NCI-H187 treated with DMSO at 0.1 percent for 48 hours (cell line): Measurements from ENCODE around the gene LAMA5.

Experiments
- DNase-seq: peaks from one replicate; lab custom pipeline; 2025; lab: John Stamatoyannopoulos, UW

Gene LAMA5

DNA sequence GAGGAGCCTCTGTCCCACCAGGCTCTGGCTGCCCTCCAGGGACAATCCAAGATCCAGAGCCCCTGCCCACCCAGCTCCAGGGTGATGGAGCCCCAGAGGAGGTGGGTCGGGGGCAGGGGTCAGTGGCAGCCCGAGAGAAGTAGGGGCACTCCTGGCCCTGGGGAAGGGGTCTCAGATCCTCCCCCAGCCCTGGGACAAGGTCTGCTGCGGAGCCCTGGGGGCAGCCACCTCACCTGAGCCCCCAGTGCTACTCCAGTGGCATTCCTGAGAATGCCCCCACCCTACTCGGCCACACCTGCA lies 2.7 kb upstream of the LAMA5 start:
- DNase-seq = no peak

DNA sequence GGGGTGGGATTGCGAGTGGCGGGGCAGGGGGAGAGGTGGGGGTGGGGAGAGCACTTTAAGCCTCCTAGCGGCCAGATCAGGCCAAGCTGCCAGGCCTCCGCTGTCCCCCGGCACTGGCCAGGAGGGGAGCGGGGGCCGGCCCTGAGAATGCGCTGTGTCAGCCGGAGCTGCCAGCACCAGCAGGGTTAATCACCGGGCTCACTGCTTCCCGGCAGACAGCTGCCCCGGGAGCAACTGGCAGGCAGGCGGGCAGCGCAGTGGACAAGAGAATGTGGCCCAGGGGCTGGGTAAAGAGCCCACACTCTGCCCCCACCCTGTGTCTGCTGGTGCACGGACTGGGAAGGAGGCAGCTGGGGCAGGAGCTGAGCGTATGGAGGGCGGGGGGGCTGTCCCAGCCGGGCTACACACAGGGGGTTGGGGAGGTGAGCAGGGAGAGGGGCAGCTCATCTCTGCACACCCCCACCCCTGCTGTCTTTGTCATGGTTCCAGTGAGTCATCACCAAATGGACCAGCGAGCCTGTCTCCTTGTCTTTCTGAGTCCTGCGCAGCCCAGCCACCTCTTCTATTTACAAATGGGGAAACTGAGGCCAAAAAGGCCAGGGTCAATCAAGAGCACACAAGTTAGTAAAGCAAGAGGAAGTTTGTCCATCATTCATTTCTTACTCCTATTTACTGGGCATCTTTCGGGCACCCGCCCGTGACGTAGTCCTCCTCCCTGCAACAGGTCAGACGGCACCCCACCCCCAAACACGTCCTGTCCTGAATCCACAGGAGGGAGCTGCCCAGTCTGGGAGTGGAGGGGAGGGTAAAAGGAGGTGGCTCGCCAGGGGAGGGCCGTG lies 2.1 kb upstream of the LAMA5 start:
- no peak for DNase-seq

DNA sequence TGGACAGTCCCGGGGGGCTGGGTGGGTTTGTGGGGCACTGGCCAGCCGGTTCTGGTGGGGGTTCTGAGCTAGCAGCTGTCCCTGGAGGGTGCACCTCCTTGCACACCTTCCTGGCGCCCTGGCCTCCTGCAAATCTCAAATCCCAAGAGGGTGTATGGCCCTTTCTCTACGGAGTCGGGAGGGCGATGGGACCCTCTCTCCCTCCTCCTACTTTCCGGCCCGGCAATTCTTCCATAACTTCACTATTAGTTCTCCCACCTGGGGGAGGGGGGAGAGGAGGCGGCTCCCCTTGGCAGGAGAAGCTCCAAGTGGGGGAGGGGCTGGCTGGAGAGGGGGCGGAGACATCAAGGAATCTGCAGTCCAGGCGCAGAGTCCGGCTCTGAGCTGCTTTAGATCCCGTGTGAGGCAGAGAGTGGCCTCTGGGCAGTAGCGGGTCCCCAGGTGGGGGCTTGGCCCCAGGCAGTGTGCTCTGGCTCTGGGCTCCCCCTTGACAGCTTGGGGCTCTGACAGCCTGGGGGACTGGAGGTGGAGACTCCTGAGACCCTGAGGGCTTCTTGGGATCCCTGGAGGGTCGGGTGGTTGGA lies 1.4 kb upstream of the LAMA5 start:
- no peak for DNase-seq

DNA sequence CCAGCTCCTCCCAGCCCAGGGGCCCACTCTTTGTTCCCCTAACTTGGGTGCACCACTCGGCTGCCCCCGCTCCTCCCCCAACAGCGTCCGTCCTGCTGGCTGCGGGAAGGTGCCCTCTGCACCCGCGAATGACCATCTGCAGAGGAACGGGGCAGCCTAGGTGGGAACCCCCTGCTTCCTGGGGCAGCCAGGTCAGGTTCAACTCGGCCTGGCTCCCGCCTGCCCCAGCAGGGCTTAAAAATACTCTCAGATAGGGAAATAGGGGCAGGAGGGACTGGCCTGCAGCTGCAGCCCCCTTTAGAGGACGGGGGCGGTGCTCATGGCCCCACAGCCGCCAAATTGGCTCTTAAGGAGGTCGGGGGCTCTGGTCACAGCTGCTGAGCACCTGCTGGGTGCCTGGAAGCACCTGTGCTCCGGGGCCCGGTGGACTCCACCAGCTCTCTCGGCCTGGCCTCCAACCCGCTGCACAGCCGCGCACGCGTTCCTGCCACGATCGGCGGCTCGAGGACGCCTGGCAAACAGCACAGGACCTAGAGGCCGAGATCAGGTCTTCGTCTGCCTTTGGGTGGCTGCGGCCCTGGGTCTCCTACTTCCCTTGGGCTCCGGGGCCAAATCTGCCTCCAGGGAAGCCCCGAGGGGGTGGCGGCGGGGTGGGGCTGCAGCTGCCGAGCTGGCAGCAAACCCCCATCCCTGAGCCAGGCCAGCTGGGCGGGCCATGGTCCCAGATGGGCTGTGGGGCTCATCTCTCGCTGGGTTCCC lies 700 bp upstream of the LAMA5 start:
- no peak for DNase-seq

DNA sequence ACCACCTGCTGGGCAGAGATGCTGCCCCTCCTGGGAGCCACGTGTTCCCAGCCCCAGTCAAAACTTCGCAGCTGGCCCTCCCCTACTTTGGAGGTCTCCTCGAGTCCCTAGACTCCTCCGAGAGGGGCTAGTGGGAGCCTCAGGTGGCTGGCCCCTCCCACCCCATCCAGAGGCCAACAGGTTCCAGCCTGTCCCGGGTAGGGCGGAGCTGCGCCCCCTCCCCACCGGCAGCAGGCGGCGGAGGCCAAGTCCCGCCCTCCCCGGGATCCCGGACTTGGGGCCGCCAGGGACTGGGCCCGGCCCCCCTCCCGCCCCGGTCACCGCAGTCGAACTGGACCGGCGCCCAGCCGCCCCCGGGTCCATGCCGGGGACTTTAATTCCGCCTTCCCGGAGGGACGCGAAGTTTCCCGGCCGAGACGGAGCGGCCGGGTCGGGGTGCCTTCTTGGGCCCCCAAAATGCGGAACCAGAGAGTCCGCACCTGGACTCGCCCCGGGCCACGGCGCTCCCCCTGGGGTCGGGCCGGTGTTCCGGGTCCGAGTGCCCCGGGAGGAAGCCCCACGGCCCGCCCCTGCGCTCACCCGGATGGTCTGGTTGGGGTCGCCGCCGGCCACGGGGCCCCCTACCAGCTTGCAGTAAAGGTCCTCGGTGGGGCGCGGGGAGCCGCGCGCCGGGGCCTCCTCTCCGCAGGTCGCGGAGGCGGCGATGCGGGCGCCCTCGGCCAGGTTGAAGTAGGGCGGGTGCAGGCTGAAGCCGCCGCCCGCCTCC lies 559 bp downstream of the LAMA5 start:
- DNase-seq = no peak

DNA sequence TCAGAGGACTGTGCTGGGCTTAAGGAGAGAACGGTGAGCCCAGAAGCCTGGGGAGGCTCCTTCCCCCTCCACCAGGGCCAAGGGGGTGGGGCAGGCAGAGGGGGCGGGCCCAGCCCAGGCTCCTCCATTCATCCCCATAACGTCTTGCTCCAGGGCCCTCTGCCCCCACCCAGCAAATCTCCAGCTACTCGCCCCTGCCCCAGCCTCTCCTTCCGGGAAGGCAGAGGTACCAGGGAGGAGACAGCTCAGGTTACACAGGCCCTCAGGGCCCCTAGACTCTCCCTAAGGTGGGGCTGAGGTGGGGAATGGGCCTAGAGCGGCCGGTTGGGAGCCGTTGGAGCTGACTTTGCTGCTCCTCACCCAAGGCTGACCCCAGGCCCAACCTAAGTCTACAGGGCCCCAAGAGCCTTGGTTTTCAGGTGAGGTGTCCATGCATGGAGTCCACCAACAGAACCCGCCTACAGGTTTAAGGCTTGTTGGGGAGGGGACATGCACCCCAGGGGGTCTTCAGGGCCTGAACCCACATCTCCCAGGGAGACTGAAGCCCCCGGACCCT lies 1.2 kb downstream of the LAMA5 start:
- DNase-seq = no peak

DNA sequence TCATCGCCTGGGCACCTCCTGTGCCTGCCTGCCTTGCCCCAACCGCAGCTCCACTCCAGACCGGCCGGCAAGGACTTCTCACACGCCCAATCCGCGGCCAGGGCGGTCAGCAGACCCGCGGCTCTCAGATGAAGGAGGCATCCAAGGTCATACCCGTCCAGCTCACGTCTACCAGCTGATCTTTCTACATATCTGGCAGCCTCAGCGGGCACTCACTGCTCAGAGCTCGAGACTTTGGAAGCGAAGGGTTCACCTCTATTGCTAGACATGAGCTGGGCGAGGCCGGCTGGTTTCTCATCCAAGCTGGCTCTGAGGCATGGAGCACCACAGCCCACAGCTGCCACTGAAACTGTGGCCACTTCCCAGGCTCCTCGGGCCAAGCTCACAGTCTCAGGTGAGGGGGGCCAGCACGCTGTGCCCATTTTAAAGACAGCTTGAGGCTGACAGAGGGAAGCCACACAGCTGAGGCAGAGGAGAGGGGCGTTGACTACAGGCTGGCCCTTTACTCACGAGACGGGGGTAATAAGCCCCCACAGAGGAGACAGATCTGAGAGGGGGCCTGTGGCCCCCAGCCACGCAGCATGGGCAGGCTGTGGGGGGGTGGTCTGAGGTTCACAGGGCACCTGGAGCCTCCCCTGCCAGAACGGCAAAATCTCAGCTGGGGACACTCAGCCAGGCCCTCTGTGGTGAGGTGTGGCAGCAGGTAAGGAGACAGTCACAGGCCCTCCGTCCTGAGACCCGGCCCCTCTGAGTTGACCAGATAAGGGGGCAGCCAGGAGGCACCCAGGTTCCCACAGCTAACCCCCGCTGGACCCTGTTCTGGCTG lies 2.0 kb downstream of the LAMA5 start:
- no peak for DNase-seq

DNA sequence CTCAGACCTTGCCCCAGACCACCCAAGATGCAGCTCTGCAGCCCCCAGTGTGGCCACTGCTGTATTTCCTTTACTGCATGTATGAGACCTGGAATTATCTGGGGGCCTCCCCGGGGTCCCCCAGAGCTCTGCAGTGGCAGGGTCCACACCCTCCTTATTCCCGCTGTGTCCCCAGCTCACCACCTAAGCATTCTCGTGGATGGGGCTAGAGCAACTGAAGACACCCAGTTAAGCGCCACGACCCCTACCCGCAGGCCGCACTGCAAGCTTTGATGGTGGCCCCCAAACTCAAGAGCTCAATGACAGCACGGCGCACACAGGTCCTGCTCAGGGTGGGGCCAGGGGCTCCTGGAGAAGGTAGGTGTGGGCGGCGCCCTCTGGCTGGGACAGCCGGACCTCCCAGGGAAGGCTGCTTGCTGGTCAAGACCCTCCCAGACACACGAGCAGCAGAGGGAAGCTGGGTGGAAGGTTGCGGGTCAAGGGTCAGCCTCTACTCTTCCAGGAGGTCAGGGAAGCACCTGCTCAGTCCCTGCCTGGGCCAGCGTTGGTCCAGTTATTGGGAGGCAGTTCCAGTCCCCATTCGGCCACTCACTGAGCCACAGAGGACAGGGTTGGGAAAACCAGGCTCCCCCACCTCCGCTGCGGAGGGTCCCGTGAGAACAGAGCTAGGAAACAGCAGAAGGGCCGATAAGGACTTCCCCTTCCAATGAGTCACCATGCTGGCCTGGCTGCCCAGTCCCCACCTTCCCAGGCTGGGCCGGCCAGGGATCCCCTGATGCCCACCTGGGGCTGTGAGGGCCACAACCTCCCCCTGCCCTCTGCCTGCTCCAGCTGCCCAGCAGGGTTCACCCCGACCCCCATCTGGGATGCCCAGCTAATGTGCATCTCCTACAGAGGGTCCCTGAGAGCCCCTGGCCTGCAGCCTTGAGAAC lies 2.9 kb downstream of the LAMA5 start:
- no peak for DNase-seq

DNA sequence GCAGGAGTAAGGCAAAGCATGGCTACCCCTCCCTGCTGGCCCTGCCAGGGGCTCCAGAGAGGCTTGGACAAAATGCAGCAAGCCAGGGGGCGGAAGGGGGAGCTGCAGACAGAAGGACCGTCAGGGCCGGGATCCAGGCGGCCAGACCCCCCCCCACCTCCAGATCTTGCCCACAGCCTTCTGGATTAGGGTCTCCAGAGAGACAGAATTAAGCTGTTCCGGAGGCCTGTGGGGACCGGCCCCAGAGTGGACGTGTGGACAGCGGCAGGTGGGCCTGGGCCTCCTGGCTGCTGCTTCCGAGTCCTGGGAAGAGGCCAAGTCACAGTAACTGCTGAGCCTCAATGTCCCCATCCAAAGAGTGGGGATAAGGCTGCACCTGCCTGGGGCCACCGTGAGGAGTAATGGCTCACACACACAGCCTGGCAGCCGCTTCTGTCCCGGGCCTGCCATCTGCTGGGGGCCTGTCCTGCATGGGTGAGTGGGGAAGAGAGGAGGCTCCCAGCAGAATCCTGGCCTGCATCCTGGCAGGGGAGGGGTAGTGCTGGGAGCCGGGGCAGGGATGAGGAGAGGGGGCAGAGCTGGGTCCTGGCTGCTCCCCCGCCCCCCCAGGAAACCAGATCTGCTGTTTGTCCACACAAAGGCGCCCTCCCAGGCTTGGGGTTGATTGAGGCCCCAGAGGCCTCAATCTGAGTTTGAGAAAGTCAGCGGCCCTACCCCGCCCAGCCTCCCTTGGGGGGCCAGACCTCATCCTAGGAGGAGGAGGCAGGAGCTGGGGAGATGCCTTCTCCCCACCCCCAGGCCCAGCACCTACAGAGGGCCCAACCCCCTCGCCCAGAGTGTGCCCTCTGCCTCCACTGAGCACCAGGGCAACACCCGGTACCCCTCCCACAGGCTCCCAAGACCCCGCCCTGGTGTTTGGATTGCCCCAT lies 3.9 kb downstream of the LAMA5 start:
- DNase-seq = no peak

DNA sequence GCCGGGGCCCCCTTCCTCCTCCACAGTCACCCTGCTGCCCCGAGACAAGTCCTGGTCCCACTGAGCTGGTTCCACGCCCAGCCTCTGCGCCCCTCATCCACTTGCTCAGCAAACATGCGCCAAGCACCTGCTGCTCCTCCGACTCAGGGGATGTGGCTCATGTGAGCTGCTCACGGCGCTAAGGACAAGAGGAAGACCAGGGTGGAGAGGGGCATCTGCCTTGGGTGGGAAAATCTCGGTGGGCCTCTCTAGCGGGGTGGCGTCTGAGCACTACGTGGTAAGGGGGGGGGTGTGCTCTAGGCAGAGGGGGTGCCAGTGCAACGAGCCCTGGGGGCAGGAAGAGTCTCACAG lies 4.5 kb downstream of the LAMA5 start:
- DNase-seq = no peak

DNA sequence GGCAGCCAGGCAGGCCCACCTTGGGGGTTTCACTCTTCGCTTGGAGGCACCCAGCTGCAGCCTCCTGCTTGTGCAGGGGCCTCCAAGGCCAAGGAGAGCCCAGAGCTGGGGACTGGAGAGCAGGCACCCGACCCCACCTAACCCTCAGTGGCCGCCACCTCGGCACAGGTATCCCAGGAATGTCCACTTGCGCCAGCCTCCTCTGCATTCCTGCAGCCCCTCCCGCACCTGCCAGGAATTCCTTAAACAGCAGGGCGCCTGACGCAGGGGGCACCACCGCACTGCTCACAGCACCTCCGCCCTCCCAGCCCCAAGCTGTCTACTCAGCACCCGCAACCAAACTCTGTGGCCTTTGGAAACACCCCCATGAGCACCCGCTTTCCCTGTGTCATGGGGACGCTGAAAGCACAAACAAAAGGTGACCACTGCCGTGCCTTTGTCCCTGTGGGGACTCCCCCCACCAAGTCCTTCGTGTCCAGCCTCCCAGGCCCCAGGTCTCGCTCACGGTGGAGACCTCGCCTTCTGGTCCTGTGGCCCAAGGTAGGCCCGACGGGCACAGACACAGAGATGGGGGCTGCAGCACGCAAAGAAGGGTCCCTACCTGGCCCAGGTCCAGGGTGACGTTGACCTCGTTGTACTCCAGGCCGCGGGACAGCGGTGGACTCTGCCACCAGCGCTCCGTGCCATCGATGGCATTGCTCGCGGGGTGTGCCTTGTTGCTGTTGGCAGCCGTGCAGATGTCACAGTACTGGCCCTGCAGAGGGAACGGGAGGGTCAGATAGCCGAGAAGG lies 5.1 kb downstream of the LAMA5 start:
- no peak for DNase-seq

DNA sequence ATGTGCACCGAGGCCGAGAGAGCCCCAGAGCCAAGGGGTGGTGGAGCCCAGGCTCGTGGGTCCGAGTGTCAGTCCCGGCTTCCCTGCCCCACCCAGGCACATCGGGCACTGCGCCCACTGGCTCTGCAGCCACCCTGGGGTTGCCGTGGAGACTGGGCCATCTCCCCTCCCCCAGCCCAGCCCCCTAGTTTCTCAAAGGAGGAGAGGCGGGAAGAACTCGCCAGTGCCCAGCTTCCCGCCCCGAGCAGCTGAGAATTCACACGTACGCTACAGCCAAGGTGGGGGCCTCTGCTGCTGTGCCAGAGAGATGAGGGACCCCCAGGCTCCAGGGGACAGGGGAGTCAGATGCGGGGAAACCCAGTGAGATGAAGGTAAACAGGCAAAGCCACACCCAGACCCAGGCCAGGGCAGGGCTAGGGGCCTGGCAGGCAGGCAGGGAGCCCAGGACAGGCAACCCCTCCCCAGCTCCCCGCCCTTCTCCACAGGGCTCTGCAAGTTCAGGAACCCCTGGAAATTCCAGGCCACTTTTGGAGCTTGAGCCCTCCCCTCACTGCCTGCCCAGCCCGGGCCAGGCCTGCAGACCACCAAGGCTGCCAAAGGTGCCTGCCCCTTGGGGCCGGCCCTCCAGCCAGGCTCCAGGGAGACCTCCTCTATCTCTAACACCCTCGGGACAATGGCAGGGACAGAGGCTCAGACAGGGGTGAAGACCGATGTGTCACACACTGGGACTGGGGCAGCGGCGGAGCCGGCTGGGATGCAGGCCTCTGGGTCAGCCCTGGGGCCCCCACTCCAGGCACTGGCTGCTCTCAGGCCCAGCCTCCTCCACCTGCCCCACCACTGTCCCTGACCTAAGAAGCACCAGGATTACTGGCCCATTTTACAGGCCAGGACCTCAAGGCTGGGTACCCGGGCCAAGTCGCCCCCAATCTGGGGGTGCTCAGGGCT lies 6.0 kb downstream of the LAMA5 start:
- no peak for DNase-seq

DNA sequence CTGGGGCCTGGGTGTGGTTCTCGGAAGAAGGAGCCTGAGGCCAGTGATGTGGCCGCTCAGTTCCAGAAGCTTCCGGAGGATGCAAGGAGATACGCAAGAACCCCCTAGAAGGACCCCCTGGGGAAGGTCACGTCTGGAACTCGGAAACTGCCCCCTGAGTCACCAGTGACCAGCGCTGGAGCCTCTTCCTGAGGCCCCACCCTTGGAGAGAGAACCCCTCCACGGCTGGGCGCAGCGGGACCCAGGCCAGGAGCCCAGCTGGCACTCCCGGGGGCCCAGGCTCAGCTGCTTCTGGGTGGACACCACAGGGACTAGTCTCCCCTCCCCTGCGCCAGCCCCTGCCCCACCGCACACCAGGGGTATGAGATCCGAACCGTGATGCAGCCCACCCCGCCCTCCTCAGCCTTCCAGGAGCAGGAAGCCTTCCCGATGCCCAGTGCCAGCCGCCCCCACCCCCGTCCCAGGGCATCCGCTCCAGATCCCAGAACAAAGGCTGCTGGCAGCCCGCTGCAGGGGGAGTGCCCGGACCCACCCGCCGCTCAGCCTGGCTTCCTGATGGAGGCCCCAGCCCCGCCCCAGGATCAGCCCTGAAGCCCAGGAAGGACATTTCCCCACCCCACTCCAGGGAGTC lies 7.5 kb downstream of the LAMA5 start:
- no peak for DNase-seq

DNA sequence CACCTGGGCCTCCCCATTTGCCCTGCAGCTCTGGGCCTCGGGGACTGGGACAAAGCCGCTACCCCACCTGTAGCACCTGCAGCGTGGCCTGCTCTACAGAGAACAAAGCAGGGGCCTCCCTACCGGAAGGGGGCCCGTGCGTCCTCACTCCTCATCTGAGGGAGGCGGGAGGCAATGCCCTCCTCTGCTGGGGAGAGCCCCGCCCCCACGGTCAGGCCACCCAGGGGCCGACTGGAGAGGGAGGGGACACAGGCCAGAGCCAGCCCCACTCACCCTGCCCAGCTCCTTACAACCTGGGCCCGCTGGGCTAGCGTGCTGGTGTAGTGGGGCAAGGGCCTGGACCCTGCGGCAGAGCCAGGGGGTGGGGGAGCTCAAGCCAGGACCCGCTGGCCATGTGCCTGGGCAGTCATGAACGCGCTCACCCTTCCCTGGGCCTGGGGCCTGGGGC lies 8.0 kb downstream of the LAMA5 start:
- no peak for DNase-seq

DNA sequence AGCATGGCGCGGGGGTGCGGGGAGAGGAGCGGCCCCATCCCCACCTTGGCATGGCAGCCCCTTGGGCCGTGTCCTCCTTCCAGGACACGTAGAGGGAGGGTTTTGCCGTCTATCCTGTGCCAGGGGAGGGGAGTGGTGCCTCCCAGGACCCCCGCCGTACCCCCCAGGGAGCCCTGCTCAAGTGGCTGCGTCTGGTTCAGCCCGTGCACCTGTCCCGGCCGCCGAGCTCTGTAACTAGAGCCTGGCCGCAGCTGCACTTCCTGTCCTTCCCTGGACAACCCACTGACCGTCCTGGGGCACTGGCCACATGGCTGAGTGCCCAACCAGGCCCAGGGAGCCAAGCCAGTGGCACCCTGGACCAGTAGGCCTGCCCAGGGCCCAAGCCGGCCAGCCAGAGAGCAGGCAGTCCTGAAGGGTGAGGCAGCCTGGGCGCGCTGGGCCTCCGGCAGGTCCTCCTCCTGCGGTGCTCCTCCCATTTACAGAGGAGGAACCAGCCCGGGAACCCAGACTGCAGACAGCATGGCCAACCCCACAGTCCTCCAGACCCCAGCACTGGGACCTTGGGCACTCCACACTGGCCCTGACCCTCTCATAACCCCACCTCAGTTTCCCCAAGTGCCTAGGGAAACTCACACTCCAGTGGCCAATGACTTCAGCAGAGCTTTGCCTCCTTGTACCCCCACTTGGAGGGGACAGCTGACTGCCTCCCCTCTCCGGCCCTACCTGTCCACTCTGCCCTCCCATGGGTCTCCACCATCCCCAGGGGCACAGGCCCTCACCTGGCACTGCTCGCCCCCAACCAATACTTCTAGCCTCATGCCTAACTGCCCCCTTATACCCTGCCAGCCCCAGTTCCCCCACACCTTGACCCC lies 8.7 kb downstream of the LAMA5 start:
- DNase-seq = no peak

DNA sequence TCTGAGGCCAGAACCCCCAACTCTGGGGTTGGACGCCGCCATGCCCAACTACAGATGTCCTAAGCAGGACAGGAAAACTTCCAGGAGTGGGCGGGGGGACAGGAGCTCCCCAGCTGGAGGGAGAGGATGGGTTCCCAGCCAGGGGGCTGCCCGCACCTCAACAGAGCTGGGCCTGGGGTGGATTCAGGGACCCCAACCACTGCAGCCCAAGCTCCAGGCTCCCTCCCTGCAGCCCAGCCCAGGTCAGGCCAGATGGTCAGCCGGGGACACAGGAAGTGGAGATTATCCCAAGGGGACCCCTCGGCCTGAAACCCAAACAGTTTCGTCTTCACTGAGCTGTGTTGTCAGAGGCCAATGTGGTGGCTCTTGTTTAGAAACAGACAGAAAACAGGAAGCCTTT lies 9.4 kb downstream of the LAMA5 start:
- DNase-seq = no peak
